Upper lobe of left lung (tissue), 4 donors: ENCODE data around the gene ETS1.

Source experiments
- EP300 ChIP-seq, 4 donors: sonication (generic); formaldehyde crosslinking; IDR thresholded peaks; one replicate each; pipeline ENCODE4 v1.5.1; 2017; ENCODE audit warnings: antibody characterized with exemption in 4 of 4, control low read depth in 2 of 4
- POLR2A ChIP-seq, 4 donors: fragments of 450-650 bp; IDR thresholded peaks; one replicate each; pipeline ENCODE4 v1.5.1; 2016 to 2017; ENCODE audit warnings: antibody characterized with exemption in 4 of 4, mild to moderate bottlenecking in 2 of 4
- POLR2AphosphoS5 ChIP-seq, 2 donors: sonication (generic); formaldehyde crosslinking; IDR thresholded peaks; one replicate each; pipeline ENCODE4 v1.5.1; 2017; ENCODE audit warnings: antibody characterized with exemption in 2 of 2
- TF ChIP-seq, protein P1 (sequence below), 6 experiments: fragments of 450-650 bp in 4 of 6; fragments of 200-600 bp in 2 of 6; sonication (generic) in 2 of 6; IDR thresholded peaks; one replicate each; pipeline ENCODE4 v1.5.1; 2016 to 2019; ENCODE audit warnings: antibody characterized with exemption in 6 of 6

DNA sequence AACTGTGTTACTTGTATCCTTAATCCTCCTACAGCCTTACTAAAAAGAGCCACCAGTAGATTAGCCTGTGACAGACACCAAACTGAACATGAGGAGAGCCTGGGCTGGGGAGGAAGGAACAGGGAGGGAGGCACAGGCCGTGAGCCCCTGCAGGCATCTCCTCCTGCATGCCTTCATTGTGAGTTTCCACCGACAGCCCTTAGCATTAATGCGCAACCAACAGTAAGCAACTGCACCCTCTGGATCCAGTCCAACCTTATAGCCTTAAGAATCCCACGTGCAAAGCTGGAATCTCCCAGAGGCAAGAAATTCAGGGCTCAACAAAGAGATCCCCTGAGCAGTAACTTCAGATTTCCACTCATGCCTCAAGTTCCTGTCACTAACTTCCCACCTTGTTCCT, 84.6 kb downstream of the ETS1 start:
- TF ChIP-seq, protein P1, sequence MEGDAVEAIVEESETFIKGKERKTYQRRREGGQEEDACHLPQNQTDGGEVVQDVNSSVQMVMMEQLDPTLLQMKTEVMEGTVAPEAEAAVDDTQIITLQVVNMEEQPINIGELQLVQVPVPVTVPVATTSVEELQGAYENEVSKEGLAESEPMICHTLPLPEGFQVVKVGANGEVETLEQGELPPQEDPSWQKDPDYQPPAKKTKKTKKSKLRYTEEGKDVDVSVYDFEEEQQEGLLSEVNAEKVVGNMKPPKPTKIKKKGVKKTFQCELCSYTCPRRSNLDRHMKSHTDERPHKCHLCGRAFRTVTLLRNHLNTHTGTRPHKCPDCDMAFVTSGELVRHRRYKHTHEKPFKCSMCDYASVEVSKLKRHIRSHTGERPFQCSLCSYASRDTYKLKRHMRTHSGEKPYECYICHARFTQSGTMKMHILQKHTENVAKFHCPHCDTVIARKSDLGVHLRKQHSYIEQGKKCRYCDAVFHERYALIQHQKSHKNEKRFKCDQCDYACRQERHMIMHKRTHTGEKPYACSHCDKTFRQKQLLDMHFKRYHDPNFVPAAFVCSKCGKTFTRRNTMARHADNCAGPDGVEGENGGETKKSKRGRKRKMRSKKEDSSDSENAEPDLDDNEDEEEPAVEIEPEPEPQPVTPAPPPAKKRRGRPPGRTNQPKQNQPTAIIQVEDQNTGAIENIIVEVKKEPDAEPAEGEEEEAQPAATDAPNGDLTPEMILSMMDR (IDR thresholded peaks at IDR 0.05), result no peak
- no peak for TF ChIP-seq POLR2A (IDR thresholded peaks at IDR 0.05)
- TF ChIP-seq POLR2AphosphoS5 (IDR thresholded peaks at IDR 0.05), result no peak
- no peak for TF ChIP-seq EP300 (IDR thresholded peaks at IDR 0.05)
